Measurements from ENCODE around the gene BEX3.
"Not testable (repeated sequence)": the region's sequence is repeated elsewhere in the genome, so short reads cannot be mapped to it uniquely, and the experiment has no call there.

BEX3 gene

GRCh38 chrX:103384672-103385071 is 8.3 kb downstream of the BEX3 start:
- no peak for DNase-seq

- DNase-seq: not testable (repeated sequence)
These were observed 9.0 kb downstream of the BEX3 start for GRCh38 chrX:103385283-103385830.

GRCh38 chrX:103386332-103386731 is 10.0 kb downstream of the BEX3 start:
- DNase-seq: no peak

- no peak for DNase-seq
These were observed 17.1 kb downstream of the BEX3 start for GRCh38 chrX:103393487-103393886.

- no peak for DNase-seq
These were observed 19.8 kb downstream of the BEX3 start for GRCh38 chrX:103396186-103396585.

GRCh38 chrX:103396660-103397059 is 20.3 kb downstream of the BEX3 start:
- no peak for DNase-seq

- DNase-seq: no peak
These were observed 21.4 kb downstream of the BEX3 start for GRCh38 chrX:103397707-103398106.

- no peak for DNase-seq
These were observed 22.1 kb downstream of the BEX3 start for GRCh38 chrX:103398421-103398864.

GRCh38 chrX:103399744-103400143 is 23.4 kb downstream of the BEX3 start:
- DNase-seq: no peak

- DNase-seq: no peak
These were observed 24.6 kb downstream of the BEX3 start for GRCh38 chrX:103400931-103401330.

- peak in 1 of 2 experiments; percentile 19 for DNase-seq
These were observed 28.1 kb downstream of the BEX3 start for GRCh38 chrX:103404231-103405008.

- no peak for DNase-seq
These were observed 28.6 kb downstream of the BEX3 start for GRCh38 chrX:103405009-103405333.

GRCh38 chrX:103406256-103406655 is 29.9 kb downstream of the BEX3 start:
- DNase-seq: no peak

GRCh38 chrX:103407776-103408175 is 31.4 kb downstream of the BEX3 start:
- DNase-seq: no peak

GRCh38 chrX:103411721-103412120 is 35.4 kb downstream of the BEX3 start:
- not testable (repeated sequence) for DNase-seq

- DNase-seq: no peak
These were observed 37.5 kb downstream of the BEX3 start for GRCh38 chrX:103413705-103414387.

GRCh38 chrX:103414561-103414960 is 38.2 kb downstream of the BEX3 start:
- DNase-seq: no peak

GRCh38 chrX:103415068-103415467 is 38.7 kb downstream of the BEX3 start:
- no peak for DNase-seq

GRCh38 chrX:103415528-103415927 is 39.2 kb downstream of the BEX3 start:
- DNase-seq: no peak

- no peak for DNase-seq
These were observed 41.0 kb downstream of the BEX3 start for GRCh38 chrX:103417370-103417769.

GRCh38 chrX:103417933-103418332 is 41.6 kb downstream of the BEX3 start:
- DNase-seq: no peak

- DNase-seq: no peak
These were observed 42.5 kb downstream of the BEX3 start for GRCh38 chrX:103418811-103419340.

- DNase-seq: no peak
These were observed 47.8 kb downstream of the BEX3 start for GRCh38 chrX:103423955-103424638.

Measured in NCI-H187 (cell line).